MM.1S (cell line): Measurements from ENCODE around the gene WDR76.

Source experiments
- DNase-seq: peaks from one replicate; pipeline ENCODE4 v3.0.0-alpha.2; 2015
- H2AFZ ChIP-seq: fragments of 300-600 bp; sonication (generic); 2 replicates; pipeline ENCODE4 v1.6.0; 2016; ENCODE audit warnings: antibody characterized with exemption, low read length
- H3F3A ChIP-seq: fragments of 300-600 bp; sonication (generic); 2 replicates; pipeline ENCODE4 v1.6.1; 2016; ENCODE audit warnings: mild to moderate bottlenecking, antibody characterized with exemption, low read length, moderate library complexity, mixed read lengths; ENCODE audit not compliant: insufficient read depth
- H3K27ac ChIP-seq: fragments of 300-600 bp; sonication (generic); 2 replicates; pipeline ENCODE4 v1.5.1; 2016; ENCODE audit warnings: mild to moderate bottlenecking, low read length
- H3K27me3 ChIP-seq: fragments of 300-600 bp; sonication (generic); replicated peaks from 2 replicates; pipeline ENCODE4 v1.6.0; 2016; ENCODE audit warnings: low read length; ENCODE audit not compliant: insufficient read depth
- H3K36me3 ChIP-seq: fragments of 300-600 bp; sonication (generic); replicated peaks from 2 replicates; pipeline ENCODE4 v1.6.1; 2016; ENCODE audit warnings: mild to moderate bottlenecking, low read length, mixed read lengths; ENCODE audit not compliant: insufficient read depth
- H3K4me1 ChIP-seq: fragments of 300-600 bp; sonication (generic); 2 replicates; pipeline ENCODE4 v1.6.1; 2016; ENCODE audit warnings: low read length, mixed read lengths
- H3K4me2 ChIP-seq: fragments of 300-600 bp; sonication (generic); 2 replicates; pipeline ENCODE4 v1.6.0; 2016; ENCODE audit warnings: low read depth, low read length
- H3K4me3 ChIP-seq: fragments of 300-600 bp; sonication (generic); 2 replicates; pipeline ENCODE4 v1.5.1; 2016; ENCODE audit warnings: low read length, mixed read lengths
- H3K79me2 ChIP-seq: fragments of 300-600 bp; sonication (generic); 2 replicates; pipeline ENCODE4 v1.6.1; 2016; ENCODE audit warnings: mixed run types, low read length, mixed read lengths
- H3K9ac ChIP-seq: fragments of 300-600 bp; sonication (generic); 2 replicates; pipeline ENCODE4 v1.6.1; 2016; ENCODE audit warnings: low read length, mixed read lengths
- H3K9me2 ChIP-seq: fragments of 300-600 bp; sonication (generic); replicated peaks from 2 replicates; pipeline ENCODE4 v1.6.1; 2016; ENCODE audit warnings: mild to moderate bottlenecking, low read length, mixed read lengths; ENCODE audit not compliant: insufficient read depth
- H3K9me3 ChIP-seq: fragments of 300-600 bp; sonication (generic); replicated peaks from 2 replicates; pipeline ENCODE4 v1.6.1; 2016; ENCODE audit warnings: mild to moderate bottlenecking, low read length, mixed read lengths; ENCODE audit not compliant: insufficient read depth
- H4K20me1 ChIP-seq: fragments of 300-600 bp; sonication (generic); 2 replicates; pipeline ENCODE4 v1.6.1; 2016; ENCODE audit warnings: mild to moderate bottlenecking, low read length, moderate library complexity, mixed read lengths; ENCODE audit not compliant: insufficient read depth
- CTCF ChIP-seq: fragments of 300-600 bp; sonication (generic); IDR thresholded peaks from 2 replicates; pipeline ENCODE4 v1.5.1; 2016; ENCODE audit warnings: antibody characterized with exemption, low read length, mixed read lengths
- EZH2 ChIP-seq: fragments of 300-600 bp; sonication (generic); optimal IDR thresholded peaks from 2 replicates; pipeline ENCODE3; 2017; ENCODE audit warnings: low read depth, mild to moderate bottlenecking, antibody characterized with exemption, low read length, mixed read lengths
- EZH2phosphoT487 ChIP-seq: fragments of 300-600 bp; sonication (generic); IDR thresholded peaks from 2 replicates; pipeline ENCODE4 v1.6.1; 2018; ENCODE audit warnings: antibody characterized with exemption, low read length

WDR76 gene

GRCh38 chr15:43911235-43911781 lies 84.5 kb downstream of the WDR76 start:
- H3K27ac ChIP-seq, result no peak overlapping the region
- H2AFZ ChIP-seq, result no peak overlapping the region
- no peak overlapping the region for H3K9ac ChIP-seq

GRCh38 chr15:43912208-43912607 lies 85.4 kb downstream of the WDR76 start:
- Histone ChIP-seq H3K36me3 (no peaks in the 10 kb centered on the region), H3K9ac (no peak overlapping the region), H3F3A (no peaks in the 10 kb centered on the region), H3K9me3 (no peaks in the 10 kb centered on the region), H3K27ac (no peak overlapping the region), H3K27me3 (no peaks in the 10 kb centered on the region), H2AFZ (no peak overlapping the region), H3K79me2 (no peaks in the 10 kb centered on the region), H3K4me1 (no peaks in the 10 kb centered on the region), H3K4me2 (no peak overlapping the region), H3K9me2 (no peaks in the 10 kb centered on the region), H4K20me1 (no peaks in the 10 kb centered on the region), H3K4me3 (no peak overlapping the region)
- TF ChIP-seq EZH2phosphoT487 (no peak), CTCF (no peak), EZH2 (no peak)
- DNase-seq, result no peak

More at GRCh38 chr15:43911235-43911781, 84.5 kb downstream of the WDR76 start:
- Histone ChIP-seq H4K20me1 (no peaks in the 10 kb centered on the region), H3K9me2 (no peaks in the 10 kb centered on the region), H3K36me3 (no peaks in the 10 kb centered on the region), H3K4me2 (no peak overlapping the region), H3K79me2 (no peaks in the 10 kb centered on the region), H3F3A (no peaks in the 10 kb centered on the region), H3K4me1 (no peaks in the 10 kb centered on the region), H3K4me3 (no peak overlapping the region), H3K9me3 (no peaks in the 10 kb centered on the region), H3K27me3 (no peaks in the 10 kb centered on the region)
- TF ChIP-seq CTCF, result no peak
- no peak for TF ChIP-seq EZH2
- TF ChIP-seq EZH2phosphoT487, result no peak
- no peak for DNase-seq

DNA sequence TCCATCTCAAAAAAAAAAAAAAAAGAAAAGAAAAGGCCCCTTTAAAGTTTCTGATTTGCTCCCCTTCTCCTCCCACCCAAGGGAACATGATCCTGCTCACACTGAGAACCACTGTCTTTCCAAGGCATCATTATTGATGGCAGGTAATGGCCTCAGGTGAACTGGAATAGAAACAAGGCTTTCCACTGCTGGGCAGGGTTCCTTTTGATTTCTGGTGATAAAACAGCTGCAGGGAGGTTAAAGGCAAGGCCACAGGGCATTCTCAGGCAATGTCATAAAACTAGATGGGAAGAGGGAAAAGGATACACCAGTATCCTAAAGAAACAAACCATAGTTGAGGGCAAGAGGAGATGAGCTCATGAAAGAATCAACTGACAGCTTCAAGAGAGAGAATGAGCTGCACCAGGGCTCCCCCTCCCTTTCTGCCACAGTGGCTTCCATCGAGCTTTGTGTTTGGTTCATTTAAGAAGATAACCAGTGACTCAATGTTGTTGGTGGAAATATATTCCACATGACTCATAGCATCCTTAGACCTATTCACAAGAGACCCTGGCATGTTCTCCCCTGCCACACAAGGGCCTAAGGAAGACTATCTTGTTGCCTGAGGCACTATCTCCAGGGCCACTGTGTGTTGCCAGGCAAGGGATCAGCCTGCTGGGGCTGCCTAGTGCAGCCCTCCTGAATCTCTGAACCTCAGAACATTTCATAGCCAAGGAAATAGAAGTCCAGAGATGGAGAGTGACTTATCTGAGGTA lies 86.4 kb downstream of the WDR76 start:
- Histone ChIP-seq H3K9me2 (no peaks in the 10 kb centered on the region), H3K36me3 (no peaks in the 10 kb centered on the region), H3K79me2 (no peaks in the 10 kb centered on the region), H3K27me3 (no peaks in the 10 kb centered on the region), H3K4me2 (no peak overlapping the region), H3K4me1 (no peaks in the 10 kb centered on the region), H3K4me3 (no peak overlapping the region), H3F3A (no peaks in the 10 kb centered on the region), H3K27ac (no peak overlapping the region), H3K9ac (no peak overlapping the region), H2AFZ (no peak overlapping the region), H4K20me1 (no peaks in the 10 kb centered on the region), H3K9me3 (no peaks in the 10 kb centered on the region)
- DNase-seq, result no peak
- TF ChIP-seq CTCF (no peak), EZH2phosphoT487 (no peak), EZH2 (no peak)
